GM12878 (cell line): Measurements from ENCODE around the gene ADGRL2. TPM values are rescaled to one million over a fixed set of nuclear protein-coding genes. Genes with fewer than 3 reads are reported as not detected.

ENCODE experiments used
- ATAC-seq: fragments of 200-7000 bp; cut with Tn5 transposase; 3 replicates; pipeline ENCODE4 v1.9.1; 2020; ENCODE audit warnings: mild to moderate bottlenecking, moderate library complexity
- BruUV-seq: library from RNA; stranded (reverse); fragments of 400-500 nt; replicated peaks from 2 replicates; lab custom pipeline; 2021; lab: Mats Ljungman, UMichigan
- CTCF ChIA-PET: fragments of 300-600 bp; sonication (Branson Sonifier 250); formaldehyde crosslinking; extraction: SDS; loops from one replicate; lab custom pipeline; 2021; ENCODE audit warnings: inconsistent platforms; lab: Yijun Ruan, JAX
- POLR2A ChIA-PET: fragments of 350-600 bp; formaldehyde crosslinking; extraction: SDS; loops from one replicate; lab custom pipeline; 2021; ENCODE audit warnings: inconsistent platforms; lab: Charles Lee
- RAD21 ChIA-PET: fragments of 300-600 bp; sonication (Branson Sonifier 250); formaldehyde crosslinking; loops from one replicate; lab custom pipeline; 2023; ENCODE audit warnings: antibody characterized with exemption; ENCODE audit not compliant: unreplicated experiment; lab: Charles Lee
- SMC1A ChIA-PET: fragments of 300-600 bp; sonication (Branson Sonifier 250); formaldehyde crosslinking; loops from one replicate; lab custom pipeline; 2023; ENCODE audit not compliant: unreplicated experiment, uncharacterized antibody; lab: Charles Lee
- DNase-seq: peaks from one replicate; pipeline ENCODE4 v3.0.0-alpha.2; 2011; ENCODE audit warnings: low read depth, low spot score
- FAIRE-seq: peaks from 3 replicates; lab custom pipeline; 2011; peaks lifted over from hg19 to GRCh38; lab: Jason Lieb, UNC
- H2AFZ ChIP-seq: 2 replicates; pipeline ENCODE4 v1.6.0; 2011; ENCODE audit warnings: low read depth, low read length, control low read depth; ENCODE audit not compliant: control insufficient read depth
- H3K27ac ChIP-seq: 2 replicates; pipeline ENCODE4 v1.5.1; 2011; ENCODE audit warnings: control low read depth; ENCODE audit not compliant: control insufficient read depth, insufficient read depth
- H3K27me3 ChIP-seq, 2 experiments: replicated peaks in 1 of 2; 2 replicates each; pipeline versions ENCODE4 v1.6.0 to v1.6.1; 2011; ENCODE audit warnings: low read length in 1 of 2; ENCODE audit not compliant: control insufficient read depth in 2 of 2, insufficient read depth in 2 of 2
- H3K36me3 ChIP-seq, 2 experiments: 2 replicates each; pipeline ENCODE4 v1.5.1; 2011; ENCODE audit warnings: low read length in 1 of 2; ENCODE audit not compliant: control insufficient read depth in 2 of 2, insufficient read depth in 2 of 2
- H3K4me1 ChIP-seq: 2 replicates; pipeline ENCODE4 v1.6.1; 2011; ENCODE audit warnings: mild to moderate bottlenecking, low read length, moderate library complexity, mixed read lengths; ENCODE audit not compliant: control insufficient read depth, insufficient read depth
- H3K4me2 ChIP-seq: 2 replicates; pipeline ENCODE4 v1.6.0; 2011; ENCODE audit warnings: control low read depth; ENCODE audit not compliant: control insufficient read depth, insufficient read depth
- H3K4me3 ChIP-seq: fragments of 200-600 bp; sonication (generic); 2 replicates; pipeline ENCODE4 v1.5.1; 2016
- H3K79me2 ChIP-seq: 2 replicates; pipeline ENCODE4 v1.6.0; 2011; ENCODE audit warnings: low read length; ENCODE audit not compliant: control insufficient read depth, insufficient read depth
- H3K9ac ChIP-seq: 2 replicates; pipeline ENCODE4 v1.8.0; 2011; ENCODE audit warnings: low read length, control low read depth, mixed read lengths; ENCODE audit not compliant: control insufficient read depth, insufficient read depth
- H3K9me3 ChIP-seq: replicated peaks from 3 replicates; pipeline ENCODE4 v1.5.1; 2011; ENCODE audit warnings: mild to moderate bottlenecking, low read length; ENCODE audit not compliant: control insufficient read depth, insufficient read depth
- H4K20me1 ChIP-seq: 2 replicates; pipeline ENCODE4 v1.6.0; 2011; ENCODE audit not compliant: control insufficient read depth, insufficient read depth
- ATF7 ChIP-seq: fragments of 450-650 bp; IDR thresholded peaks from 2 replicates; pipeline ENCODE4 v1.6.1; 2016; ENCODE audit warnings: low read depth, mild to moderate bottlenecking
- BCL11A ChIP-seq: IDR thresholded peaks from 2 replicates; pipeline ENCODE4 v1.6.1; 2011; ENCODE audit warnings: low read depth, low read length
- BMI1 ChIP-seq: fragments of 450-650 bp; IDR thresholded peaks from 2 replicates; pipeline ENCODE4 v1.6.1; 2016; ENCODE audit warnings: mild to moderate bottlenecking, moderate library complexity, borderline replicate concordance
- DPF2 ChIP-seq: fragments of 450-650 bp; IDR thresholded peaks from 2 replicates; pipeline ENCODE4 v1.6.1; 2017; ENCODE audit warnings: mild to moderate bottlenecking
- IKZF1 ChIP-seq: fragments of 450-650 bp; conservative IDR thresholded peaks from 2 replicates; pipeline ENCODE4 v1.6.1; 2017; ENCODE audit warnings: antibody characterized with exemption, mild to moderate bottlenecking
- IKZF2 ChIP-seq, 2 experiments: fragments of 450-650 bp; IDR thresholded peaks; 2 replicates each; pipeline ENCODE4 v1.6.1; 2017; ENCODE audit warnings: mild to moderate bottlenecking in 2 of 2, moderate library complexity in 2 of 2
- MTA2 ChIP-seq: fragments of 450-650 bp; IDR thresholded peaks from 2 replicates; pipeline ENCODE4 v1.6.1; 2016; ENCODE audit warnings: low read depth, mild to moderate bottlenecking, moderate library complexity
- NBN ChIP-seq: fragments of 450-650 bp; IDR thresholded peaks from 2 replicates; pipeline ENCODE4 v1.6.1; 2016
- NR2F1 ChIP-seq: fragments of 450-650 bp; conservative IDR thresholded peaks from 2 replicates; pipeline ENCODE4 v1.6.1; 2017; ENCODE audit warnings: mild to moderate bottlenecking
- RFX5 ChIP-seq: IDR thresholded peaks from 2 replicates; pipeline ENCODE4 v1.6.1; 2011; ENCODE audit warnings: low read depth, low read length, improper control_type of control experiment
- SIX5 ChIP-seq: IDR thresholded peaks from 2 replicates; pipeline ENCODE4 v1.6.1; 2011; ENCODE audit warnings: mild to moderate bottlenecking, low read depth, low read length, moderate library complexity; ENCODE audit not compliant: severe bottlenecking
- TAF1 ChIP-seq: IDR thresholded peaks from 2 replicates; pipeline ENCODE4 v1.6.1; 2011; ENCODE audit warnings: mild to moderate bottlenecking, low read depth, low read length, borderline replicate concordance
- ZNF592 ChIP-seq: fragments of 450-650 bp; IDR thresholded peaks from 2 replicates; pipeline ENCODE4 v1.6.1; 2017; ENCODE audit warnings: mild to moderate bottlenecking, moderate library complexity
- ZSCAN29 ChIP-seq: fragments of 450-650 bp; IDR thresholded peaks from 2 replicates; pipeline ENCODE4 v1.6.1; 2017; ENCODE audit warnings: mild to moderate bottlenecking, moderate library complexity
- WGBS: methylation state at CpG from one replicate; pipeline ENCODE4 v1.1.6; 2016; ENCODE audit warnings: low lambda C conversion rate; ENCODE audit not compliant: insufficient replicate concordance, insufficient coverage; ENCODE audit errors: missing lambda C conversion rate; 5-methylcytosine and 5-hydroxymethylcytosine counted together
- in situ Hi-C: fragments of 300-500 bp; cut with MboI; formaldehyde crosslinking; loops from 9 replicates; pipeline ENCODE4 v1.14.3; 2018; ENCODE audit warnings: mixed read lengths
- intact Hi-C: fragments of 100-400 bp; cut with micrococcal nuclease; formaldehyde crosslinking; loops from one replicate; pipeline ENCODE4 v1.14.2; 2022; ENCODE audit not compliant: unreplicated experiment
- polyA plus RNA-seq, 11 experiments: library from polyadenylated mRNA; depleted of rRNA in 4 of 11; unstranded in 6 of 11; stranded (reverse) in 5 of 11; fragments of >200 nt; fragmentation: Nextera tagmentation in 4 of 11; fragmentation: Illumina TruSeq in 1 of 11; extraction: Ambion mirVana in 4 of 11; extraction: Trizol in 1 of 11; gene quantifications; 1 replicate in 1 of 11; 2 replicates in 10 of 11; pipeline versions ENCODE4 v1.2.1 to v1.2.3, GENCODE V29; 2011 to 2016; ENCODE audit warnings: inconsistent platforms in 2 of 11, missing spikeins in 2 of 11, low read depth in 1 of 11
- total RNA-seq, 4 experiments: library from RNA; depleted of rRNA in 3 of 4; stranded (reverse); fragments of >200 nt in 3 of 4; fragmentation: Illumina TruSeq in 1 of 4; extraction: Trizol in 1 of 4; gene quantifications; 2 replicates each; pipeline versions ENCODE4 v1.2.1 to v1.2.3, GENCODE V29; 2013 to 2021

ADGRL2 gene
- total and polyA plus RNA-seq, 10 of the 15 experiments (the other 5 are each of a cell fraction or from before 2014, with no cell fraction given), result 0.03 to 13.6 (median 0.21) TPM

- no peak overlapping the region for H3K4me3 ChIP-seq
- ATAC-seq (peak; percentile 88), FAIRE-seq (no peak), DNase-seq (no peak)
- no peak overlapping the region for H3K4me2 ChIP-seq
- in situ Hi-C loops, result no loop called here
- no TSS peak for BruUV-seq
- intact Hi-C loops, result no loop called here
- no peak overlapping the region for H3K9ac ChIP-seq
- H3K79me2 ChIP-seq, result no peaks in the 10 kb centered on the region
- WGBS, result 26% methylated on average over 2 of the region's 2 CpGs
- RAD21 ChIA-PET, result no interaction called here
- no peaks in the 10 kb centered on the region for H3K27me3 ChIP-seq
- CTCF ChIA-PET, result no interaction called here
- POLR2A ChIA-PET, result no interaction called here
- H3K4me1 ChIP-seq, result no peaks in the 10 kb centered on the region
- H3K27ac ChIP-seq, result no peak overlapping the region
- SMC1A ChIA-PET, result interaction anchor here (0.6 to 1.6 kb wide), 3 partner anchors 28 to 345 kb away, joined by 3 to 4 read pairs (median 4); no protein-coding TSS in a partner anchor
- H3K36me3 ChIP-seq, result no peaks in the 10 kb centered on the region
- TF ChIP-seq SIX5, result no peak
- peak; percentile 81 for TF ChIP-seq IKZF1
- peak; percentile 89 for TF ChIP-seq MTA2
- peak; percentile 46; the same call in 1 of the 2 replicates for TF ChIP-seq BCL11A
- TF ChIP-seq ZSCAN29, result peak; percentile 22; the same call in 1 of the 2 replicates
- TF ChIP-seq DPF2, result peak; percentile 66
- peak; percentile 38; the same call in 1 of the 2 replicates for TF ChIP-seq BMI1
- no peak for TF ChIP-seq ZNF592
- TF ChIP-seq NBN, result no peak
- TF ChIP-seq TAF1, result no peak
- peak; percentile 93 for TF ChIP-seq NR2F1
- TF ChIP-seq IKZF2 (IDR thresholded peaks at IDR 0.05), result peak; percentile 58 to 66
- TF ChIP-seq RFX5, result no peak
- peak; percentile 58 for TF ChIP-seq ATF7
- H3K9me3 ChIP-seq, result no peaks in the 10 kb centered on the region
- no peaks in the 10 kb centered on the region for H4K20me1 ChIP-seq
- no peak overlapping the region for H2AFZ ChIP-seq
These were observed 94.1 kb downstream of the ADGRL2 start for GRCh38 chr1:81894867-81895266.
